ENCODE data around the gene AMMECR1.

The AMMECR1 gene

GRCh38 chrX:110210417-110211139 is 107.3 kb downstream of the AMMECR1 start:
- Histone ChIP-seq H3K27me3 (no peaks in the 10 kb centered on the region), H3K4me1 (no peaks in the 10 kb centered on the region), H3K4me3 (ENCODE audit: low read depth, low read length) (no peak overlapping the region), H3K36me3 (no peaks in the 10 kb centered on the region), H3K9me3 (no peaks in the 10 kb centered on the region)
- TF ChIP-seq CTCF (IDR thresholded peaks at IDR 0.05; ENCODE audit: low read depth, low read length): no peak
- DNase-seq: no peak

- TF ChIP-seq CTCF (IDR thresholded peaks at IDR 0.05; ENCODE audit: low read depth, low read length): no peak
- no peaks in the 10 kb centered on the region for H3K9me3 ChIP-seq
- peaks cover 3% of the 10 kb centered on the region for H3K4me1 ChIP-seq
- H3K4me3 ChIP-seq (ENCODE audit: low read depth, low read length): no peak overlapping the region
- H3K36me3 ChIP-seq: no peaks in the 10 kb centered on the region
- H3K27me3 ChIP-seq: no peaks in the 10 kb centered on the region
- no peak for DNase-seq
These were observed 109.8 kb downstream of the AMMECR1 start for GRCh38 chrX:110208092-110208491.

GRCh38 chrX:110204986-110205385 is 112.9 kb downstream of the AMMECR1 start:
- peaks cover 3% of the 10 kb centered on the region for H3K4me1 ChIP-seq
- no peaks in the 10 kb centered on the region for H3K27me3 ChIP-seq
- TF ChIP-seq CTCF (IDR thresholded peaks at IDR 0.05; ENCODE audit: low read depth, low read length): no peak
- H3K4me3 ChIP-seq (ENCODE audit: low read depth, low read length): no peak overlapping the region
- H3K9me3 ChIP-seq: no peaks in the 10 kb centered on the region
- DNase-seq: no peak
- H3K36me3 ChIP-seq: no peaks in the 10 kb centered on the region

GRCh38 chrX:110201799-110202198 is 116.1 kb downstream of the AMMECR1 start:
- Histone ChIP-seq H3K9me3 (no peaks in the 10 kb centered on the region), H3K4me3 (ENCODE audit: low read depth, low read length) (no peak overlapping the region), H3K27me3 (no peaks in the 10 kb centered on the region), H3K36me3 (no peaks in the 10 kb centered on the region), H3K4me1 (peaks cover 3% of the 10 kb centered on the region)
- no peak for TF ChIP-seq CTCF (IDR thresholded peaks at IDR 0.05; ENCODE audit: low read depth, low read length)
- no peak for DNase-seq

GRCh38 chrX:110194977-110195376 is 122.9 kb downstream of the AMMECR1 start:
- no peak for DNase-seq
- H3K4me3 ChIP-seq (ENCODE audit: low read depth, low read length): no peak overlapping the region
- H3K4me1 ChIP-seq: no peaks in the 10 kb centered on the region
- H3K9me3 ChIP-seq: no peaks in the 10 kb centered on the region
- no peaks in the 10 kb centered on the region for H3K27me3 ChIP-seq
- no peaks in the 10 kb centered on the region for H3K36me3 ChIP-seq
- TF ChIP-seq CTCF (IDR thresholded peaks at IDR 0.05; ENCODE audit: low read depth, low read length): no peak

- no peak for DNase-seq
- no peaks in the 10 kb centered on the region for H3K27me3 ChIP-seq
- no peak for TF ChIP-seq CTCF (IDR thresholded peaks at IDR 0.05; ENCODE audit: low read depth, low read length)
- H3K4me1 ChIP-seq: no peaks in the 10 kb centered on the region
- H3K9me3 ChIP-seq: no peaks in the 10 kb centered on the region
- no peaks in the 10 kb centered on the region for H3K36me3 ChIP-seq
- H3K4me3 ChIP-seq (ENCODE audit: low read depth, low read length): no peak overlapping the region
These were observed 125.4 kb downstream of the AMMECR1 start for GRCh38 chrX:110192516-110192915.
